SU-DHL-6 (cell line): Measurements from ENCODE around the gene METTL4.

Experiments
- H2AFZ ChIP-seq: fragments of 200-600 bp; sonication (generic); 2 replicates; pipeline ENCODE4 v1.6.1; 2014; ENCODE audit warnings: low read depth, mild to moderate bottlenecking, moderate library complexity, mixed read lengths, antibody characterized with exemption, low read length; ENCODE audit not compliant: severe bottlenecking
- H3F3A ChIP-seq: fragments of 200-600 bp; shearing (Covaris generic); 2 replicates; pipeline ENCODE4 v1.6.0; 2016; ENCODE audit warnings: antibody characterized with exemption, mild to moderate bottlenecking; ENCODE audit not compliant: insufficient read depth
- H3K27ac ChIP-seq: fragments of 200-600 bp; sonication (generic); 2 replicates; pipeline ENCODE4 v1.5.1; 2016; ENCODE audit warnings: low read depth, mild to moderate bottlenecking, low read length, moderate library complexity, mixed read lengths
- H3K27me3 ChIP-seq: fragments of 200-600 bp; sonication (generic), shearing (Covaris generic); 2 replicates; pipeline ENCODE4 v1.6.0; 2014; ENCODE audit warnings: mild to moderate bottlenecking, low read length
- H3K36me3 ChIP-seq: fragments of 200-600 bp; sonication (generic); 2 replicates; pipeline ENCODE4 v1.6.1; 2014; ENCODE audit warnings: mild to moderate bottlenecking, low read length, mixed read lengths
- H3K4me2 ChIP-seq: fragments of 300-600, 200-600 bp; shearing (Covaris generic), sonication (generic); 2 replicates; pipeline ENCODE4 v1.6.0; 2014; ENCODE audit warnings: low read length, low read depth, mild to moderate bottlenecking; ENCODE audit not compliant: poor library complexity, severe bottlenecking
- H3K4me3 ChIP-seq: fragments of 200-600 bp; sonication (generic); 2 replicates; pipeline ENCODE4 v1.5.1; 2014; ENCODE audit warnings: antibody characterized with exemption, low read length, mild to moderate bottlenecking, mixed read lengths; ENCODE audit not compliant: insufficient read depth, poor library complexity, severe bottlenecking
- H3K79me2 ChIP-seq: fragments of 200-600 bp; sonication (generic); 2 replicates; pipeline ENCODE4 v1.6.1; 2014; ENCODE audit warnings: mild to moderate bottlenecking, low read length, moderate library complexity; ENCODE audit not compliant: insufficient read depth
- H3K9ac ChIP-seq: fragments of 200-600 bp; sonication (generic); 2 replicates; pipeline ENCODE4 v1.7.0; 2014; ENCODE audit warnings: mild to moderate bottlenecking, low read length
- H3K9me2 ChIP-seq: fragments of 200-600 bp; sonication (generic); replicated peaks from 2 replicates; pipeline ENCODE4 v1.6.1; 2014; ENCODE audit warnings: low read length; ENCODE audit not compliant: insufficient read depth
- H3K9me3 ChIP-seq: fragments of 200-600 bp; sonication (generic); 2 replicates; pipeline ENCODE4 v1.6.1; 2014; ENCODE audit warnings: low read length, mixed read lengths; ENCODE audit not compliant: insufficient read depth
- H4K20me1 ChIP-seq: fragments of 200-600 bp; sonication (generic); 2 replicates; pipeline ENCODE4 v1.6.1; 2014; ENCODE audit warnings: low read depth, mild to moderate bottlenecking, antibody characterized with exemption, low read length, moderate library complexity, mixed read lengths
- EZH2phosphoT487 ChIP-seq: fragments of 200-600 bp; sonication (generic), shearing (Covaris generic); conservative IDR thresholded peaks from 2 replicates; pipeline ENCODE4 v1.6.1; 2018; ENCODE audit warnings: mild to moderate bottlenecking, antibody characterized with exemption, low read length, moderate library complexity, mixed read lengths
- TF ChIP-seq, protein P1 (sequence below): fragments of 200-600 bp; sonication (generic); IDR thresholded peaks from one replicate; pipeline ENCODE4 v1.5.1; 2017; ENCODE audit warnings: antibody characterized with exemption, mild to moderate bottlenecking, low read length, moderate library complexity; ENCODE audit not compliant: insufficient read depth, poor library complexity, severe bottlenecking

METTL4 gene

DNA sequence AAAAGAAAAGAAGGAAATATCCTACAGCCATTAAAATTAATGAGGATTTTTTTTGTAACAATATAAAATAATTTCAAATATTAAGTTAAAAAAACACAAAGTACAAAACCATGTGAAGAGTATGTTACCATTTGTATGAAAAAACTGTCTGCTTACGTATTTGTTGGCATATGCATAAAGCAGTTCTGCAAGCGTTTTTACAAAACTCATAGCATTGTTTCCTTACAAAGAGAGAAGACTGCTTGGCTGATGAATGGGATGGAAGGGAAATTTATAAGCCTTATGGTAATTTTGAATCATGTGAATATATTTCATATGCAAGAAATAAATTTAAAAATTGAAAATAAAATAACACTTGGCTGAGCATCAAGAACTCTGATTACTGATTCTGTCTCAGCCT, 63.1 kb downstream of the METTL4 start:
- TF ChIP-seq, protein P1, sequence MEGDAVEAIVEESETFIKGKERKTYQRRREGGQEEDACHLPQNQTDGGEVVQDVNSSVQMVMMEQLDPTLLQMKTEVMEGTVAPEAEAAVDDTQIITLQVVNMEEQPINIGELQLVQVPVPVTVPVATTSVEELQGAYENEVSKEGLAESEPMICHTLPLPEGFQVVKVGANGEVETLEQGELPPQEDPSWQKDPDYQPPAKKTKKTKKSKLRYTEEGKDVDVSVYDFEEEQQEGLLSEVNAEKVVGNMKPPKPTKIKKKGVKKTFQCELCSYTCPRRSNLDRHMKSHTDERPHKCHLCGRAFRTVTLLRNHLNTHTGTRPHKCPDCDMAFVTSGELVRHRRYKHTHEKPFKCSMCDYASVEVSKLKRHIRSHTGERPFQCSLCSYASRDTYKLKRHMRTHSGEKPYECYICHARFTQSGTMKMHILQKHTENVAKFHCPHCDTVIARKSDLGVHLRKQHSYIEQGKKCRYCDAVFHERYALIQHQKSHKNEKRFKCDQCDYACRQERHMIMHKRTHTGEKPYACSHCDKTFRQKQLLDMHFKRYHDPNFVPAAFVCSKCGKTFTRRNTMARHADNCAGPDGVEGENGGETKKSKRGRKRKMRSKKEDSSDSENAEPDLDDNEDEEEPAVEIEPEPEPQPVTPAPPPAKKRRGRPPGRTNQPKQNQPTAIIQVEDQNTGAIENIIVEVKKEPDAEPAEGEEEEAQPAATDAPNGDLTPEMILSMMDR = no peak
- no peak for TF ChIP-seq EZH2phosphoT487
- no peaks in the 10 kb centered on the region for H3F3A ChIP-seq
- no peak overlapping the region for H3K4me2 ChIP-seq
- H2AFZ ChIP-seq = no peak overlapping the region
- no peaks in the 10 kb centered on the region for H3K27me3 ChIP-seq
- no peaks in the 10 kb centered on the region for H3K9me3 ChIP-seq
- H3K9ac ChIP-seq = no peak overlapping the region
- no peaks in the 10 kb centered on the region for H3K79me2 ChIP-seq
- no peak overlapping the region for H3K27ac ChIP-seq
- no peaks in the 10 kb centered on the region for H3K36me3 ChIP-seq
- H4K20me1 ChIP-seq = no peaks in the 10 kb centered on the region
- no peaks in the 10 kb centered on the region for H3K9me2 ChIP-seq
- no peak overlapping the region for H3K4me3 ChIP-seq

DNA sequence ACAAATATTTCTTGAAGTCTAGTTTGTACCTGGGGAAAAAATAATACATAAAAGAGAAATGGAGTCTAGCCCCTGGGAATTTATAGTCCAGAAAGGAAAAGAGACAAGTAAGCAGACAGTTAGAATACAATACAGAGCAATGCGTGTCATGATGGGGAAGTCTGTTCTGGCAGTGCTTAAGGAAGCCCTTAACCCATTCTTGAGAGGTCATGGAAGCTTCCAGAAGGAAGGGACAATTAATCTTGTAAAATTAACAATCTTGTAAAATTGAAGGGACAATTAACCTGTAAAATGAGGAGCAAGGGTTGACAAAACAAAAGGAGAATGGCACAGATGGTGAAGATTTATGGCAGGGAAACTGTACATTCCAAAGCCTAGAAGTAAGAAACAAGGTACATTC, 66.7 kb downstream of the METTL4 start:
- H3F3A ChIP-seq = no peaks in the 10 kb centered on the region
- TF ChIP-seq EZH2phosphoT487 = no peak
- TF ChIP-seq, protein P1 = no peak
- no peak overlapping the region for H3K4me3 ChIP-seq
- no peak overlapping the region for H2AFZ ChIP-seq
- no peaks in the 10 kb centered on the region for H3K36me3 ChIP-seq
- H3K27me3 ChIP-seq = no peaks in the 10 kb centered on the region
- no peak overlapping the region for H3K4me2 ChIP-seq
- H3K9ac ChIP-seq = no peak overlapping the region
- H3K27ac ChIP-seq = no peak overlapping the region
- H3K9me2 ChIP-seq = no peaks in the 10 kb centered on the region
- no peaks in the 10 kb centered on the region for H4K20me1 ChIP-seq
- no peaks in the 10 kb centered on the region for H3K79me2 ChIP-seq
- H3K9me3 ChIP-seq = no peaks in the 10 kb centered on the region

DNA sequence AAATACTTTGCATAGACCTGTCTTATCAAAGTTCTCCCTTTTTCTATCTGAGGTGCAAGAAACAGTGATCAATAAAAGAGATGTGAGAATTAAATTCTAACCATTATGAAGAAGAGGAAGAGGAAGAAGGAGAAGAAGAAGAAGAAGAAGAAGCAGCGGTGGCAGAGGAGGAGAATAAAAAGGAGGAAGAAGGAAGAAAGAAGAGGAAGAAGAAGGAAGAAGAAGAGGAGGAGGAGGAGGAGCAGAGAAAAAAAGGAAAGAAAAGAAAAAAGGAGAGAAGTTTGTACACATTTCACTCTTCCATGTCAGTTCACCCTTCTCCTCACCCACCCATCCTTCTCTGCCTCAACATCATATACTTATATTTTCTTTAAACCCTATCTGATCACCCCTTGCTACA, 68.4 kb downstream of the METTL4 start:
- Histone ChIP-seq H3K27ac (no peak overlapping the region), H3K79me2 (no peaks in the 10 kb centered on the region), H3K9me2 (no peaks in the 10 kb centered on the region), H3F3A (no peaks in the 10 kb centered on the region), H2AFZ (no peak overlapping the region), H3K9ac (no peak overlapping the region), H3K36me3 (no peaks in the 10 kb centered on the region), H3K9me3 (no peaks in the 10 kb centered on the region), H3K27me3 (no peaks in the 10 kb centered on the region), H3K4me3 (no peak overlapping the region), H4K20me1 (no peaks in the 10 kb centered on the region), H3K4me2 (no peak overlapping the region)
- TF ChIP-seq, protein P1 = no peak
- no peak for TF ChIP-seq EZH2phosphoT487

DNA sequence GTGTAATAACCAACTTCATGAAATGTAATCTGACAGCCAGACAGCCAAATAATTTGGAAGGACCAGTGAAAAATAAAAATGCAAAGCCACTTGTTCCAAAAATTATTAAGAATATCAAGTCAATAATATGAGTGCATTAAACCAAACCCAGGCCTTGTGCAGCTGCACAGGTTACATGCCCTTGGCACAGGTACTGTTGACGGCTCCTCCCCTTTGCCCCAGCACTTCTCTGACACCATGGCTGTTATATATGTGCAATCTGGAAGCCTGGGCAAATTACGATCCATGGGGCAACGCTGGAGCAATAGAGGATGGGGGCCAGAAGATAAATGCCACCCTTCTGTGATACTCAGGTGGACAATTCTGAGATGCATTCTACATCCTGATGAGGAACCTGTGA, 68.9 kb downstream of the METTL4 start:
- H3K27ac ChIP-seq = no peak overlapping the region
- H3K36me3 ChIP-seq = no peaks in the 10 kb centered on the region
- no peak overlapping the region for H3K9ac ChIP-seq
- H4K20me1 ChIP-seq = no peaks in the 10 kb centered on the region
- no peaks in the 10 kb centered on the region for H3K27me3 ChIP-seq
- no peaks in the 10 kb centered on the region for H3F3A ChIP-seq
- H3K9me3 ChIP-seq = no peaks in the 10 kb centered on the region
- no peaks in the 10 kb centered on the region for H3K9me2 ChIP-seq
- no peaks in the 10 kb centered on the region for H3K79me2 ChIP-seq
- no peak overlapping the region for H3K4me3 ChIP-seq
- TF ChIP-seq, protein P1 = no peak
- no peak for TF ChIP-seq EZH2phosphoT487
- H3K4me2 ChIP-seq = no peak overlapping the region
- no peak overlapping the region for H2AFZ ChIP-seq
